Esophagus squamous epithelium (tissue), 4 donors: Measurements from ENCODE around the gene DCTN4.

Experiments used
- POLR2A ChIP-seq, 4 donors: fragments of 450-650 bp; IDR thresholded peaks; one replicate each; pipeline ENCODE4 v1.6.1; 2017; ENCODE audit warnings: antibody characterized with exemption in 4 of 4, mild to moderate bottlenecking in 4 of 4, moderate library complexity in 3 of 4
- TF ChIP-seq, protein P1 (sequence below), 6 experiments: fragments of 450-650 bp in 4 of 6; fragments of 200-600 bp in 2 of 6; sonication (generic) in 2 of 6; IDR thresholded peaks; one replicate each; pipeline ENCODE4 v1.5.1; 2016 to 2019; ENCODE audit warnings: antibody characterized with exemption in 6 of 6, mild to moderate bottlenecking in 4 of 6, moderate library complexity in 4 of 6

DNA sequence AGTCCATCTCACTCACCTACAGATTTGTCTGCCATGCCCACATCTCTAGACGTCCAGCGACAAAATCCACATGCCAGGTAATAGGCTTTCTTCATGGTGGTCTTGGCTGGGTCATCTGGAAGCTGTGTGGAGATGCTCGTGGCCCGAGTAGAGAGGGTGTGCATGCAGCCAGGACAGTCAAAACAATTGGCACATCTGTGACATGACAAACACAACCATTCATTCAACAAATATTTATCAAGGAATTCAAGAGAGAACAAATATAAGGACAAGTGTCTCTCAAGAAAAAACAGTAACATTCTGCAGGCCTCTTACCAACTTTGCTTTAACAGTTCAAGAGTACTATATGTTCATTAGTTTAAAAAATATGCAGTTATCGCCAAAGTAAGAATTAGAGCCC, 5.4 kb downstream of the DCTN4 start:
- TF ChIP-seq POLR2A (IDR thresholded peaks at IDR 0.05), result no peak
- TF ChIP-seq, protein P1, sequence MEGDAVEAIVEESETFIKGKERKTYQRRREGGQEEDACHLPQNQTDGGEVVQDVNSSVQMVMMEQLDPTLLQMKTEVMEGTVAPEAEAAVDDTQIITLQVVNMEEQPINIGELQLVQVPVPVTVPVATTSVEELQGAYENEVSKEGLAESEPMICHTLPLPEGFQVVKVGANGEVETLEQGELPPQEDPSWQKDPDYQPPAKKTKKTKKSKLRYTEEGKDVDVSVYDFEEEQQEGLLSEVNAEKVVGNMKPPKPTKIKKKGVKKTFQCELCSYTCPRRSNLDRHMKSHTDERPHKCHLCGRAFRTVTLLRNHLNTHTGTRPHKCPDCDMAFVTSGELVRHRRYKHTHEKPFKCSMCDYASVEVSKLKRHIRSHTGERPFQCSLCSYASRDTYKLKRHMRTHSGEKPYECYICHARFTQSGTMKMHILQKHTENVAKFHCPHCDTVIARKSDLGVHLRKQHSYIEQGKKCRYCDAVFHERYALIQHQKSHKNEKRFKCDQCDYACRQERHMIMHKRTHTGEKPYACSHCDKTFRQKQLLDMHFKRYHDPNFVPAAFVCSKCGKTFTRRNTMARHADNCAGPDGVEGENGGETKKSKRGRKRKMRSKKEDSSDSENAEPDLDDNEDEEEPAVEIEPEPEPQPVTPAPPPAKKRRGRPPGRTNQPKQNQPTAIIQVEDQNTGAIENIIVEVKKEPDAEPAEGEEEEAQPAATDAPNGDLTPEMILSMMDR (IDR thresholded peaks at IDR 0.05), result no peak
